NOMO-1 treated with dmso at 0.1 percent for 144 hours (cell line): ENCODE data around the gene STXBP4.

Experiments
- DNase-seq: peaks from one replicate; lab custom pipeline; 2025; ENCODE audit not compliant: unreplicated experiment; lab: John Stamatoyannopoulos, UW

Gene STXBP4

DNA sequence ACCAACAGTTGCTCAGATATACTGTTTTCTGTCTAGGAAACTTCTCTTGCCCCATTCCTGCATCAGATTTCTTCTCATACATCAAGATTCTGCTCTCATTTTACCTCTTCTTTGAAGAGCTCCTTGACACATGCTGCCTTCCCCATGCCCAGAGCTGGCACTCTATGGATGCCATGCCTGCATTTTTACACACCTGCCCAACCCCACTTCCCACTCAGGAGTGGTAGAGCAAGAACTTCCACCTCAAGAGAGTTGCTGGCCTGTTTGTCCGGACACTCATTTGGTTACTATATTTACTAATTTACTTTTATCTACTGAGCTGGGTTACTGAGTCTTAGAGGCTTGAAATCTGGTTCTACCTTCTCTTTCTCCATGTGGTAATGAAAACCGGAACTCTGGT, 197.9 kb downstream of the STXBP4 start:
- no peak for DNase-seq

DNA sequence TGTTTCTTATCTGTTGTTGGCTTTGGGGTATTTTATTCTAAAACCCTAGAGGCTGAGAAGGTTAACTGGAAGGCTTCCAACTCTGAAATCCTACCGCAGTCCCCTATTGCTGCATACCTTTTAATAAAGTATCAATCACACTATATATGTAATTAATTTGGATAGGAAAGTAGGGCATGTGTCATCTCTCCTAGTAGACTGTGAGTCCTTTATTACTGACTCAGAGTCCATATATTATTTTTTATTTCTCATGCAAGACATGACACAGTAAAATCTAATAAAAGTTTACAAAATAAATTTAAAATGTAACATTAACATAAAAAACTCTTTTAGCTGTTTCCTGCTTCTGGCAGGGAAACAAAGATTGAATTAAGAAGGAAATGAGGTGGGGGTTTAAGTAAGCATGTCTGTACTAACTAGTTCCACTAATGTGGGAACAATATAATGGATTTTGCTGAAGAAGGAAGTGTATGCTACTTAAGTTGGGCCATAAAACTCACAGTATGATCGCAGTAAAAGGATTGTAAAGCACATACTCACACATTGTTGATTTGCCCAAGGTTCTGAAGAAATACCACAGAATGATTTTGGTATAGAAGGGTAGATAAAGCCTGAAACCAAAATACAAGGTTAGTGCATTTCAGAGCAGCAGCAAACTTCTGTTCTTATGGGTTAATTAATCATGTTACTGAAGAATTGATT, 198.6 kb downstream of the STXBP4 start:
- DNase-seq = no peak

- no peak for DNase-seq
Observed at GRCh38 chr17:55168958-55169687, 200.6 kb downstream of the STXBP4 start.

- no peak for DNase-seq
Observed at GRCh38 chr17:55171634-55172328, 203.2 kb downstream of the STXBP4 start.

- DNase-seq = no peak
Observed at GRCh38 chr17:55172612-55173011, 204.0 kb downstream of the STXBP4 start.

GRCh38 chr17:55174133-55174532, 205.6 kb downstream of the STXBP4 start:
- DNase-seq = no peak

DNA sequence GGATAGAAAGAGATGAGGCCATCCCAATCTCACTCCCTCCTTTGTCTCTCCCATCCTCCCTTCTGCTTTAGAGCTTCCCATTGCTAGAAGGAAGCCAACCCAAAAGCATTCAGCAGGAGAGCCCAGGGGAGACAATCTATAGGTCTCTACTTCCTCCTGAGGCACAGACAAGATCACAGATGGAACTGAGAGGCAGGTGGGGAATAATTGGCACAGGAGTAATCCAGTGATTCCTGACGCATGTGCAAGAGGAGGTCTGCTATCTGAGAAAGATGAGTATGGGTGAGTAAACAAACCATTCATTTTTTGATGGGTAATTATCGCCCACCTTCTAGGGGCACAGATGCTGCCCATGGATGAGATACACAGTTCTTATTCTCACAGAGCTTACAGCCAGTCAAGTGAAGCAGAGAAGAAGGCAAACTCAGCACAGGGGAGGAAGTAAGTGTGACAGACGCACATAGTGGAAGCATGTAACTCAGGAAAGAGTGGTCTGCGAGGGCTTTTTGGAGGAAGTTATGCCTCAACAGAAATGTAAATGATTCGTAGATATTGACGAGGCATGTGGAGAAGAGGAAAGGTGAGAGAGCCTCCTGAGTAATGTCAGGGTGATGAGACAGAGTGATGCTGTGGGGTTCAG, 207.3 kb downstream of the STXBP4 start:
- no peak for DNase-seq

GRCh38 chr17:55177159-55177854, 208.7 kb downstream of the STXBP4 start:
- no peak for DNase-seq

GRCh38 chr17:55177855-55178217, 209.3 kb downstream of the STXBP4 start:
- DNase-seq = no peak

DNA sequence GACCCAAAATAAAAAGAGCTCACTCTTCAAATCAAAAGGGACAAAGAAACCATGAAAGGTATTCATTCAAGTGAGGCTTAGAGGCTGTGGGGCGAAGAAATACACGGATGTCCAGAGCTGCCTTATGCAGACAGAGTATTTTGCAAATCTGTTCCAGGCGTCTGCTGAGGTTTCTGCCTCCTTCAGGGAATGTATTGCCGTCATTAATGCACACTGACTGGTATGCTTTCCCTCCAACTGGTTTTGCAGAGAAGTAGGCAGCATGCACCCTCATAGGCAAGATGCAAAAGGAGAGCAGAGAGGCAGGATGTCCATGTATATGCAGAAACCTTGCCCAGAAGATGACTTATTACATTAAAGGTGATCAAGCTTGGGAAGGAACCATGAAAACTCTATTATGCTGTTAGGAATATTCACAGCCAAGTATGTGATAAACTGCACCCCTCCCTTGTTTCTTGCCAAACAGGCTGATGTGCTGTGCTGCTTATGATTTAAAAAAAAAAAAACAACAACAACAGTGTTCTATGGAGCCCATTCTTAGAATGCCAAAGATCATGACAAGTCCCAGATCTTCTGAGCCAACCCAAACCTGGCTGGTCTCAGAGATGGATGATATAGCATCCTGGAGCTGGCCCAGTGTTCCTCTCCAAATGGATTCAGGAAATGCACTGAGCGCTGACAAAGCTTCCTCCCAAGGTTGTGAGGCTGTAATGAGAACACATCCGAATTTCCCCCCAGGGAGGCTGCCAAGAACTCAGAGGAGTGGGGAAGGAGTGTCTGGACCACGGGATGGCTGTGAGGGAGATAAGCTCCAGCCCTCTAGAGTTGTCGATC, 218.6 kb downstream of the STXBP4 start:
- DNase-seq = no peak

DNA sequence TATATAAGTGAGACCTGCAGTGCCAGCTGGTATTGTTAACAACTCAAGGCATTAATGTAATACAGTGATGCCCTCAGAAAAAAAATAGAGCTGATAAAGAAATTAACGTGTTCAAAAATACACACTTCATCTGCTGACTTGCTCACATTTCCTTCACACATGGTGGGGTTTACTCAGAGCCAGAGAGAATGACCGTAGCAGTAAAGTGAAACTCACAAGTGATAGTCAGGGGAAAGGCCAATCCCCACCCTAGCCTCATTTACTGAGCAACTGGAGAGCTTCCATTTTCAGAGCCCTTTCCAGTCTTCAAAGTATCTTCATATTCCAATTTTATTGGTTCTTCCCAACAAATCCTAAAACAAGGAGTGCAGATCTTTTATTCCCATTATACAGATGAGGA, 222.2 kb downstream of the STXBP4 start:
- DNase-seq = no peak

DNA sequence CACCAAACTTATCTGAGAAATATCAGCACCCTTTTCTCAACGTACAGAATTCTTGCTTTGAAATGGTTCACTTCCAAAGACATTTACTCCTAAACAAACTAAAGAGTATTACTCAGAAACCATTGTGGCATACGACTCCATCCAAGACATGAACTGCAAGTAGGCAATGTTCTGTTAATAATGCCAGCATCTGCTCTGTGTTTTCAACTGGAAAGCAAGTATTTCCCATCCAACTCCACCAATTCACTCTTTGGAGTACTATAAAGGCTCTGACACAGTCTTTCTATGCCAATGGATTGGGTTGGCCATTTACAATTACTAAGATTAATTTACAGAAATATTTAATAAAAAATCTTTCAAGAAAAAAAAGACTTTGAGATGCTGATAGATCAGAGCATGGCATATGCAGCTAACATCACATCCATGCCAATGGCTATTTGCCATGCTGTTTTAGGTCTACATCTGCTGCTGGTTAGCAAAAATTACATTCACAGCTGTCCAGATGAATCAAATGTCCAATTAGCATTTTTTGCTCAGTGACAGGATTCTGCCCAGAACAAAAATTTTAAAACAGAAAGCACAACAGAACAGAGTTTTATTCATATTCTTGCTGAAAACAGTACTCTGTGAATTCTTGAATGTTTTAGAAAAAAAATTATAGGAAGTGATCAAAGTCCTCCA, 230.3 kb downstream of the STXBP4 start:
- no peak for DNase-seq

DNA sequence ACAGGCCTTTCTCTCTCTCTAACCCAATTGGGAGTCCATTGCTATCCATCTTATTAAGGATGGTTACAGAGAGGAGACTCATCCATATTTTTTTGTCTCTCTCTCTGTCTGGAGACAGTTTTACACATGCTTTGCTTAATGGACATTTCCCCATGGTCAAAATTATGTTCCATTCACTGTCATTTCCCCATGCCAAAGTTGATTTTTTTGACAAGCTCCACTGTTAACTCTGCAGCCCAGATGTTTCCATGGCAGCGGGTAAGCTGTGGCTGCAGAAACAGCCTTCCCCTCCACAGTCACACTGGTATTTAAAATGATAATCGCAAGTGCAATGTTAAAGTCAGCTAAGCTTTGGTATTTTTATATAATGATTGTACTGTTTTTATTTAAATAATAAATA, 232.3 kb downstream of the STXBP4 start:
- DNase-seq = no peak

GRCh38 chr17:55201308-55201932, 232.9 kb downstream of the STXBP4 start:
- no peak for DNase-seq

DNA sequence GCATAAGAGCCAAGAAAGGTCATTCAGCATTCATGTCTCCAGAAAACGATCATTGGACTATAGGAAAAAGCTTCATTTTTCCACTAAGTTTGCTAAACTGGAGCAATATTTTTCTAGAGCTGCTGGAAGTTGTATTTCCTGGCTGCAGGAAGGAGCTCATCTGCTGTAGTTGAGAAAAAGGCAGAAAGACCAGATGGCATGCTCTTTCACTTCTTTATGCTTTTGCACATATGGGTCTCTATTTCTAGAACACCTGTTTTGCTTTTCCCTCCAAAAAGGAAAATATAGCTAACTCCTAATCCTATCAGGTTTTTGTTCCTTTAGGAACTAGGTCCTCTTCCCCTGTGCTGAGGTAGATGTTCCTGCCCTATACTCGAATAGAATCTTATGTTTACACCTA, 234.3 kb downstream of the STXBP4 start:
- DNase-seq = no peak

DNA sequence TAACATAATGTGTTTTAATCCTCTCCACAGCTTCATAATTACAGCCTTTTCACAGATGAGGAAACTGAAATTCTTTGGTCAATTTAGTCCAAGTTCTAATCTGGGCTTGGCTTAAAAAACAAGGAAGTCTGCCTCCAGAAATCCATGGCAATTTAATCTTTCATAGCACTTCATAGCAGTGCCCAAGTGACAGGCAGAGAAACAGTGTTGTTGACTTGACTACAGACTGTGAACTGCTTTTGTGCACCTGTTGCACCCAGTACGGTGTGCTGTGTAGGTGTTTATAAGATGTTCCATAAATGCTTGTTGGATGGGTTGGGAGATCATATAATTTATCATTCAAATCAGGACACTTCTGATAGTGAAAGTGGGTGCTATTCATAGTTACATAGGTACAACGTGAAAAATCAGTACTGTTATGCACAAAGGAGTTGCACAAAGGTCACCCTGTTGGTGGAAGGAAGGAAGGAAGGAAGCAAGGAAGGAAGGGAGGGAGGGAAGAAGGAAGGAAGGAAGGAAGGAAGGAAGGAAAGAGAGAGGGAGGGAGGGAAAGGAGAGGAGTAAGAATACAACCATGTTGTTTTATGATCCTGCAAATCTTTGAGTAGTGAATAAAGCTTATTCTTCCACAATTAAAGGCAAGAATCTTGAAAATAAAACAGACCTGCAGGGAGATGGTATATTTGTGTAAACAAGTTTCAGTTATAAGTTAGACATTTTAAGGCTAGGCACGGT, 239.7 kb downstream of the STXBP4 start:
- no peak for DNase-seq

DNA sequence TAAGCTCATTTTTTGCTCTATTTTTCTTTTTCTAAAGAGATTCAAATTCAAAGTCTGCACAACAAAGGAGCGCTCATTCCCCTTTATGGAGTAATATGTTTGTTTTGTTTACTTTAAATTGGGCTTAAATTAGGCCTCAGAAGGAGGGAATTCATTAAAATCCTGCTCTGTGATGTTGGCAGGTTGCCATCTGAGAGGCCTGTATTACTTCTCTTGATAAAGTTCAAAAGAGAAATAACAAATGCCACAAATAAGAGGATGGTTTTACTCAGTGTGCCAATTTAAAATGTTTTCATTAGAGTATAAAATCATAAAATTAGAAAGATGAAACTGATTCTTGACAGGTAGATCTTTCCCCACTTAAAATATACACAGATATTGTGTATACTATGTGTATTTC, 241.7 kb downstream of the STXBP4 start:
- no peak for DNase-seq

DNA sequence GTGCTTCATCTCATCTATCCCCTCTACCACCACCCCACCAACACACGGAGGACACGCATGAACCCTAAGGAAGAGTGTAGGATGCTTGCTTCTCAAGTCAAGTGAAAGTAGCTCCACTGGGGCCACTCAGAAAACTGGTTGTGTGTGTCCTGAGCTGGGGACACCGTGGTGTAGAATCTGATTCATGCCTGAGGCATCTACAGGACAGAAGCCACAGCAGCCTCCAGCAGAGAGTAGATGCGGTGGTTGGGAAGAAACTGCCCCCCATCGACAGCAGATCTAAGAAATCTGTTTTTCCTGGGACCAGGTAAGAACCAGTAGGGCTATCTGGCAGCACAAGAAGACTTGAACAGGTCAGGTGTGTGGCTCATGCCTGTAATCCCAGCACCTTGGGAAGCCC, 244.3 kb downstream of the STXBP4 start:
- no peak for DNase-seq

- no peak for DNase-seq
Observed at GRCh38 chr17:55215711-55216110, 247.1 kb downstream of the STXBP4 start.
